WTC11 (cell line): ENCODE measurements around the gene MITF. TPM values are rescaled to one million over a fixed set of nuclear protein-coding genes. Genes with fewer than 3 reads are reported as not detected.
A peak's percentile ranks its signal among the peaks of the same experiment; 100 is the strongest.

ENCODE experiments used
- ATAC-seq: fragments of 200-7000 bp; cut with Tn5 transposase; 2 replicates; pipeline ENCODE4 v1.10.0; 2021; ENCODE audit warnings: mild to moderate bottlenecking, moderate library complexity
- CTCF ChIA-PET: fragments of 300-600 bp; sonication (Branson Sonifier 250); formaldehyde crosslinking; loops from one replicate; lab custom pipeline; 2021; ENCODE audit warnings: antibody characterized with exemption; lab: Charles Lee
- POLR2A ChIA-PET: fragments of 350-600 bp; sonication (Branson Sonifier 250); formaldehyde crosslinking; loops from one replicate; lab custom pipeline; 2021; ENCODE audit warnings: antibody characterized with exemption; lab: Charles Lee
- DNase-seq: peaks from one replicate; pipeline ENCODE4 v3.0.0; 2021; ENCODE audit warnings: low spot score
- H3K27ac Mint-ChIP-seq: 2 replicates; pipeline ENCODE4 v1.8.0; 2021; ENCODE audit warnings: mixed read lengths
- H3K27me3 Mint-ChIP-seq: 2 replicates; pipeline ENCODE4 v1.8.0; 2021; ENCODE audit warnings: low read depth, mild to moderate bottlenecking, moderate library complexity, mixed read lengths
- H3K36me3 Mint-ChIP-seq: 2 replicates; pipeline ENCODE4 v1.8.0; 2021; ENCODE audit warnings: mixed read lengths
- H3K4me1 Mint-ChIP-seq: 2 replicates; pipeline ENCODE4 v1.8.0; 2022; ENCODE audit warnings: mixed read lengths
- H3K4me3 Mint-ChIP-seq: 2 replicates; pipeline ENCODE4 v1.8.0; 2021; ENCODE audit warnings: mild to moderate bottlenecking, moderate library complexity, mixed read lengths
- H3K9me3 Mint-ChIP-seq: 2 replicates; pipeline ENCODE4 v1.8.0; 2021; ENCODE audit warnings: mixed read lengths
- FOXJ3 ChIP-seq: sonication (generic); formaldehyde crosslinking; IDR thresholded peaks from 2 replicates; pipeline ENCODE4 v1.9.0; 2021; ENCODE audit warnings: missing genetic modification reagents, mild to moderate bottlenecking, borderline replicate concordance
- FOXP1 ChIP-seq: sonication (generic); formaldehyde crosslinking; IDR thresholded peaks from 2 replicates; pipeline ENCODE4 v1.8.0; 2022; ENCODE audit warnings: missing genetic modification reagents, mild to moderate bottlenecking, moderate library complexity, borderline replicate concordance
- GABPB1 ChIP-seq: sonication (generic); formaldehyde crosslinking; IDR thresholded peaks from 2 replicates; pipeline ENCODE4 v1.8.1; 2023; ENCODE audit warnings: mild to moderate bottlenecking, missing genetic modification reagents
- NFYB ChIP-seq: sonication (generic); formaldehyde crosslinking; conservative IDR thresholded peaks from 2 replicates; pipeline ENCODE4 v1.8.0; 2022; ENCODE audit warnings: low read depth, missing genetic modification reagents
- ZNF219 ChIP-seq: sonication (generic); formaldehyde crosslinking; IDR thresholded peaks from 2 replicates; pipeline ENCODE4 v1.8.0; 2023; ENCODE audit warnings: missing genetic modification reagents, mild to moderate bottlenecking, borderline replicate concordance
- ZNF416 ChIP-seq: fragments of 250-450 bp; sonication (Bioruptor Pico); IDR thresholded peaks from 2 replicates; pipeline ENCODE4 v1.9.0; 2021; ENCODE audit warnings: mild to moderate bottlenecking, inconsistent platforms
- ZNF423 ChIP-seq: fragments of 250-450 bp; sonication (Bioruptor Pico); IDR thresholded peaks from 2 replicates; pipeline ENCODE4 v2.1.2; 2022; ENCODE audit warnings: mild to moderate bottlenecking, moderate library complexity
- ZNF671 ChIP-seq: fragments of 250-450 bp; sonication (Bioruptor Pico); IDR thresholded peaks from 2 replicates; pipeline ENCODE4 v1.8.0; 2021; ENCODE audit warnings: mild to moderate bottlenecking
- total RNA-seq: library from RNA; stranded (reverse); gene quantifications from 3 replicates; pipeline ENCODE4 v1.2.3, GENCODE V29; 2021
- TF ChIP-seq, protein P1 (sequence below): fragments of 250-450 bp; sonication (Bioruptor Pico); IDR thresholded peaks from 2 replicates; pipeline ENCODE4 v2.1.2; 2022; ENCODE audit warnings: mild to moderate bottlenecking, moderate library complexity
- TF ChIP-seq, protein P2 (sequence below): fragments of 200-600 bp; IDR thresholded peaks from 2 replicates; pipeline ENCODE4 v1.8.0; 2022; ENCODE audit warnings: antibody characterized with exemption
- TF ChIP-seq, protein P3 (sequence below): sonication (generic); formaldehyde crosslinking; IDR thresholded peaks from 2 replicates; pipeline ENCODE4 v1.8.1; 2023; ENCODE audit warnings: mild to moderate bottlenecking, missing genetic modification reagents
- TF ChIP-seq, protein P4 (sequence below): sonication (generic); formaldehyde crosslinking; IDR thresholded peaks from 2 replicates; pipeline ENCODE4 v1.8.1; 2023; ENCODE audit warnings: mild to moderate bottlenecking, moderate library complexity, missing genetic modification reagents
- TF ChIP-seq, protein P5 (sequence below): sonication (generic); formaldehyde crosslinking; IDR thresholded peaks from 2 replicates; pipeline ENCODE4 v1.8.0; 2022; ENCODE audit warnings: mild to moderate bottlenecking, missing genetic modification reagents

The MITF gene
- total RNA-seq, 1 experiment from 2014 or later = 1.3 TPM

DNA sequence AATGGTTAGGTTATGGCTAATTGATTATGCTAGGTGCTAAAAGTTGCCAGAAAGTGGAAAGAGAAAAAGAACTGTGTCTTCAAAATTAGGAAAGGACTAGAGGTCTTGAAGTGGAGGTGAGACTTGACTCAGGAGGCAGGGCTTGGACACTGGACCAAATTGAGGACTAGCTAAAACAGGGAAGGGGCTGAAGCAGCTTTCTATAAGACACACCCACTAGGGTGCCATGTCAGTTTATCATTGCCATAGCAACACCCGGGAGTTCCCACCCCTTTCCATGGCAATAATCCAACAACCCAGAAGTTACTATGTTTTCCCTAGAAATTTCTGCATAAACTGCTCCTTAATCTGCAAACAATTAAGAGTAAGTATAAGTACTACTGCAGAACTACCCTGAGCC lies 42.9 kb upstream of the MITF start:
- TF ChIP-seq, protein P1, sequence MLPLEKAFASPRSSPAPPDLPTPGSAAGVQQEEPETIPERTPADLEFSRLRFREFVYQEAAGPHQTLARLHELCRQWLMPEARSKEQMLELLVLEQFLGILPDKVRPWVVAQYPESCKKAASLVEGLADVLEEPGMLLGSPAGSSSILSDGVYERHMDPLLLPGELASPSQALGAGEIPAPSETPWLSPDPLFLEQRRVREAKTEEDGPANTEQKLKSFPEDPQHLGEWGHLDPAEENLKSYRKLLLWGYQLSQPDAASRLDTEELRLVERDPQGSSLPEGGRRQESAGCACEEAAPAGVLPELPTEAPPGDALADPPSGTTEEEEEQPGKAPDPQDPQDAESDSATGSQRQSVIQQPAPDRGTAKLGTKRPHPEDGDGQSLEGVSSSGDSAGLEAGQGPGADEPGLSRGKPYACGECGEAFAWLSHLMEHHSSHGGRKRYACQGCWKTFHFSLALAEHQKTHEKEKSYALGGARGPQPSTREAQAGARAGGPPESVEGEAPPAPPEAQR (CRISPR knock-in tag) = no peak
- TF ChIP-seq ZNF423 (CRISPR knock-in tag) (no peak), FOXP1 (no peak), ZNF416 (no peak), ZNF219 (CRISPR knock-in tag) (no peak)
- TF ChIP-seq, protein P2, sequence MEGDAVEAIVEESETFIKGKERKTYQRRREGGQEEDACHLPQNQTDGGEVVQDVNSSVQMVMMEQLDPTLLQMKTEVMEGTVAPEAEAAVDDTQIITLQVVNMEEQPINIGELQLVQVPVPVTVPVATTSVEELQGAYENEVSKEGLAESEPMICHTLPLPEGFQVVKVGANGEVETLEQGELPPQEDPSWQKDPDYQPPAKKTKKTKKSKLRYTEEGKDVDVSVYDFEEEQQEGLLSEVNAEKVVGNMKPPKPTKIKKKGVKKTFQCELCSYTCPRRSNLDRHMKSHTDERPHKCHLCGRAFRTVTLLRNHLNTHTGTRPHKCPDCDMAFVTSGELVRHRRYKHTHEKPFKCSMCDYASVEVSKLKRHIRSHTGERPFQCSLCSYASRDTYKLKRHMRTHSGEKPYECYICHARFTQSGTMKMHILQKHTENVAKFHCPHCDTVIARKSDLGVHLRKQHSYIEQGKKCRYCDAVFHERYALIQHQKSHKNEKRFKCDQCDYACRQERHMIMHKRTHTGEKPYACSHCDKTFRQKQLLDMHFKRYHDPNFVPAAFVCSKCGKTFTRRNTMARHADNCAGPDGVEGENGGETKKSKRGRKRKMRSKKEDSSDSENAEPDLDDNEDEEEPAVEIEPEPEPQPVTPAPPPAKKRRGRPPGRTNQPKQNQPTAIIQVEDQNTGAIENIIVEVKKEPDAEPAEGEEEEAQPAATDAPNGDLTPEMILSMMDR = no peak
- TF ChIP-seq, protein P3, sequence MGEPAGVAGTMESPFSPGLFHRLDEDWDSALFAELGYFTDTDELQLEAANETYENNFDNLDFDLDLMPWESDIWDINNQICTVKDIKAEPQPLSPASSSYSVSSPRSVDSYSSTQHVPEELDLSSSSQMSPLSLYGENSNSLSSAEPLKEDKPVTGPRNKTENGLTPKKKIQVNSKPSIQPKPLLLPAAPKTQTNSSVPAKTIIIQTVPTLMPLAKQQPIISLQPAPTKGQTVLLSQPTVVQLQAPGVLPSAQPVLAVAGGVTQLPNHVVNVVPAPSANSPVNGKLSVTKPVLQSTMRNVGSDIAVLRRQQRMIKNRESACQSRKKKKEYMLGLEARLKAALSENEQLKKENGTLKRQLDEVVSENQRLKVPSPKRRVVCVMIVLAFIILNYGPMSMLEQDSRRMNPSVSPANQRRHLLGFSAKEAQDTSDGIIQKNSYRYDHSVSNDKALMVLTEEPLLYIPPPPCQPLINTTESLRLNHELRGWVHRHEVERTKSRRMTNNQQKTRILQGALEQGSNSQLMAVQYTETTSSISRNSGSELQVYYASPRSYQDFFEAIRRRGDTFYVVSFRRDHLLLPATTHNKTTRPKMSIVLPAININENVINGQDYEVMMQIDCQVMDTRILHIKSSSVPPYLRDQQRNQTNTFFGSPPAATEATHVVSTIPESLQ (CRISPR knock-in tag) = no peak
- TF ChIP-seq, all 79 proteins: peak for 0
- POLR2A ChIA-PET = no interaction called here
- ATAC-seq = no peak; the same call in 1 of the 2 replicates
- no peak for DNase-seq
- Mint-ChIP-seq H3K27me3 (no peaks in the 10 kb centered on the region; the same call in 1 of the 2 replicates), H3K4me3 (no peak overlapping the region), H3K4me1 (0 out of 2 replicates have a peak, but pooled peaks cover 2% of the 10 kb centered on the region), H3K36me3 (no peaks in the 10 kb centered on the region), H3K9me3 (peaks cover 17% of the 10 kb centered on the region), H3K27ac (no peak overlapping the region)
- CTCF ChIA-PET = no interaction called here

DNA sequence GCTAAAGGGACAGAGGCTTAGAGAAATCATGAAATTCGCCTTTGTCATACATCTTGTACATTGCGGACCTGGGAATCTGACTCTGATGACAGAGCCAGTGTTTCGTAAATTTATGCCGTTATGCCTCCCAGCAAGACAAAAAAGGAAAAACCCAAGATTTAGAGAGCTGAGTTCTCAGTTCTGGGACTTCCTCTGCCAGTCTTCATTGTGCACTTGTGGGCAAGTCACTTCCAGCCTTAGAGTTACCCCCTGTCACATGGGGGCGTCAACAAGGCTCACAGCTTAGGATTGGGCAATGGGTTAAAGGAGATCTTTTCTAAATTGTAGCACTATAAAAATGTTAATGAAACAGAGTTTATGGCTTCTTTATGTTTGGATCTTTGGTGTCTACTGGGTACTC lies 41.9 kb upstream of the MITF start:
- H3K27me3 Mint-ChIP-seq = no peaks in the 10 kb centered on the region; the same call in 1 of the 2 replicates
- H3K36me3 Mint-ChIP-seq = no peaks in the 10 kb centered on the region
- ChIA-PET POLR2A (no interaction called here), CTCF (no interaction called here)
- ATAC-seq (0 out of 2 replicates have a peak, but pooled peaks have one; percentile 22), DNase-seq (no peak)
- peaks cover 21% of the 10 kb centered on the region for H3K9me3 Mint-ChIP-seq
- 0 out of 2 replicates have a peak, but pooled peaks cover 2% of the 10 kb centered on the region for H3K4me1 Mint-ChIP-seq
- no peak for TF ChIP-seq ZNF671 (CRISPR knock-in tag)
- no peak for TF ChIP-seq NFYB (CRISPR knock-in tag)
- TF ChIP-seq GABPB1 = no peak
- TF ChIP-seq, protein P4, sequence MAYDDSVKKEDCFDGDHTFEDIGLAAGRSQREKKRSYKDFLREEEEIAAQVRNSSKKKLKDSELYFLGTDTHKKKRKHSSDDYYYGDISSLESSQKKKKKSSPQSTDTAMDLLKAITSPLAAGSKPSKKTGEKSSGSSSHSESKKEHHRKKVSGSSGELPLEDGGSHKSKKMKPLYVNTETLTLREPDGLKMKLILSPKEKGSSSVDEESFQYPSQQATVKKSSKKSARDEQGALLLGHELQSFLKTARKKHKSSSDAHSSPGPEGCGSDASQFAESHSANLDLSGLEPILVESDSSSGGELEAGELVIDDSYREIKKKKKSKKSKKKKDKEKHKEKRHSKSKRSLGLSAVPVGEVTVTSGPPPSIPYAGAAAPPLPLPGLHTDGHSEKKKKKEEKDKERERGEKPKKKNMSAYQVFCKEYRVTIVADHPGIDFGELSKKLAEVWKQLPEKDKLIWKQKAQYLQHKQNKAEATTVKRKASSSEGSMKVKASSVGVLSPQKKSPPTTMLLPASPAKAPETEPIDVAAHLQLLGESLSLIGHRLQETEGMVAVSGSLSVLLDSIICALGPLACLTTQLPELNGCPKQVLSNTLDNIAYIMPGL (CRISPR knock-in tag) = no peak
- TF ChIP-seq, protein P2 = no peak
- no peak for TF ChIP-seq FOXJ3 (CRISPR knock-in tag)
- TF ChIP-seq, protein P5, sequence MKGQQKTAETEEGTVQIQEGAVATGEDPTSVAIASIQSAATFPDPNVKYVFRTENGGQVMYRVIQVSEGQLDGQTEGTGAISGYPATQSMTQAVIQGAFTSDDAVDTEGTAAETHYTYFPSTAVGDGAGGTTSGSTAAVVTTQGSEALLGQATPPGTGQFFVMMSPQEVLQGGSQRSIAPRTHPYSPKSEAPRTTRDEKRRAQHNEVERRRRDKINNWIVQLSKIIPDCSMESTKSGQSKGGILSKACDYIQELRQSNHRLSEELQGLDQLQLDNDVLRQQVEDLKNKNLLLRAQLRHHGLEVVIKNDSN = no peak
- no peak overlapping the region for H3K4me3 Mint-ChIP-seq
- no peak overlapping the region for H3K27ac Mint-ChIP-seq
